COLO829 (cell line): ENCODE results near the gene MRAP.
"Not testable (repeated sequence)": the region's sequence is repeated elsewhere in the genome, so short reads cannot be mapped to it uniquely, and the experiment has no call there.

Source experiments
- DNase-seq: peaks from one replicate; pipeline ENCODE4 v3.0.0; 2012; ENCODE audit warnings: low spot score

Gene MRAP

GRCh38 chr21:32300117-32300681 is 1.5 kb downstream of the MRAP start:
- no peak for DNase-seq

DNA sequence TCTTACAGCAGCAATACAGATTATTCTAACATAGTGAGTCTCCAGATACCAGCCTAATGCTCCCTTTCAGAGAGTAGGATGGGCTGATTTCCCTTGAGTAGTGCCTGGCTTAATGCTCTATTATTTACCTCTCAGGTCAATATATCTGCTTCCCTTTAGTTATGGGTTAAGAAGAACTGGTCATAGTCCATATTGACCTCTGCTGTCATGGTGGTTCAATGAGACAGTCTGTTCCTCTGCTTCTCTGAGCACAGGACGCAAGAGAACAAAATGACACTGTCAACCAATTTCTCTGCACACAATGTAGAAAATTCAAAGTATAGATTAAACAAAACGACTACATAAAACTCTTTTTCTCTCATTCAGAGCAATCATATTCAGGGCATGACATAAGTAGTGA is 2.9 kb downstream of the MRAP start:
- DNase-seq, result no peak

GRCh38 chr21:32302560-32302959 is 3.9 kb downstream of the MRAP start:
- no peak for DNase-seq

DNA sequence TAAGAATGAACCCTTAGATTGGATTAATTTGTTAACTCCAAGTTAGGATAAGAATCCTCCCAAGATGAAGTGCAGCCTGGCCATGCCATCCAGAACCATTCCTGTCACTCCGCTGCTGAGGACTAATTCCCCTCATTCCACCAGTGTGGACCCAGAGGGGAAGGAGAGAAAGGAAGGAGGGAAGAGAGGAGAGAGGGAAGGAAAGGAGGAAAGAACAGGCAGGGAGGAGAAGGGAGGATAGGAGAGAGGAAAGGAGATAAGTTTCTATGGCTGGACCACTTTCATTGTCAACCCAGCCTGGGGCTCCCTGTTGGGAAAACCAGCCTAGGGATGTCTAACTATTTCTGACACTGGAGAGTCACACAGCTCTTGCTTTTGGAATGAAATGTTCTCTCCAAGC is 4.7 kb downstream of the MRAP start:
- DNase-seq, result no peak

DNA sequence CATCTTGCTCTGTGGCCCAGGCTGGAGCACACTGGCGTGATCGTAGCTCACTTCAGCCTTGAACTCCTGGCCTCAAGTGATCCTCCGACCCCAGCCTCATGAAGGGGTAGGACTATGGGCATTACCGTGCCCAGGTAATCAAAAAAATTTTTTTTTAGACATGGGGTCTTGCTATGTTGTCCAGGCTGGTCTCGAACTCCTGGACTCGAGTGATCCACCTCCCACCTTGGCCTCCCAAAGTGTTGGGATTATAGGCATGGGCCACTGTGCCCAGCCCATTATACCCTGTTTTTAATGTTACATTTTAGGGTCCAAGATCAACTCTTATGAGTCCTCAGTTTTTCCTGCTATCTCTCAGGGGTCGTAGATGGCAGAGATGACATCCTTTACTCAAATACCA is 6.3 kb downstream of the MRAP start:
- DNase-seq, result no peak

DNA sequence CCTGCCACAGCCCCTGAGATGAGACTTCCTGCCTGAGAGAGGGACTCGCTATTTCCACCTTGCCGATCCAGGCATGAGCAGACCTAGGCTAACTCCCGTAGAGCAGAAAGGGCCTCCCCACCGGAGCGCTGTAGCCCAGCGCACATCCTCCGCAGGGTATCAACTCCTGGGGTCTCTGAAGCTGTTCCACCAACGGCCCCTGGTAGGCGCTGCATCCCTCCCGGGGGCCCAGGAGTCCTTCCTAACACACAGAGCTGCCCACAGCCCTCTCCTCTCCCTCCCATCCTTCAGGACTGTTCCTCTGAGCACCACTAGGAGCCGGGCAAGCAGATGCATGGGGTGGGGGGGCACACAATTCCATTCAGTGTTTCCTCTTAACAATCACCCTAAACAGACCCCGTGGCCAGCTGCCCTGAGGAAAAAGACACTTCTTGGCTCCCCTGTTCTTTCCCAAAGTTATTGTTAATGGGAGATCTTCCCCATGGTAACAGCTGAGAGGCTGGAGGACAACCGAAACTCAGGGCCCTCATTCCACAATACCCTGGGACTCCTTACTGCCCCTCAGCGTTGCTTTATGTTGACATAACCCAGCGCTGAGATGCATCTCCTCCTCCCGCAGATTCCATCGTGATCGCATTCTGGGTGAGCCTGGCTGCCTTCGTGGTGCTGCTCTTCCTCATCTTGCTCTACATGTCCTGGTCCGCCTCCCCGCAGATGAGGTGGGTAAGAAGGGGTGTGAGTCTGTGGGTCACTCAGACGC is 7.5 kb downstream of the MRAP start:
- no peak for DNase-seq

DNA sequence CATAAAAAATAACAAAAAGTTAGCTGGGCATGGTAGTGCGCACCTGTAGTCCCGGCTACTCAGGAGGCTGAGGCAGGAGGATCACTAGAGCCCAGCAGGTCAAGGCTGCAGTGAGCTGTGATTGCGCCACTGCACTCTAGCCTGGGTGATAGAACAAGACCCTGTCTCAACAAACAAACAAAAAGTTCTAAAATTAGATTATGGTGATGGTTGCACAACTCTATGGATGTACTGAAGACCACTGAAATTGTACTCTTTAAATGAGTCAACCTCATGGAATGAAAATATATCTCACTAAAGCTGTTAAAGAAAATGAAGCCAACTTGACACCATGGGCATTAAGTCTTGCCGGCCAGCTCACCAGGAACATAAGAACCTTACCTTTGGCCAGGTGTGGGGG is 9.1 kb downstream of the MRAP start:
- DNase-seq, result no peak

- no peak for DNase-seq
These were observed 10.0 kb downstream of the MRAP start for GRCh38 chr21:32308696-32309095.

DNA sequence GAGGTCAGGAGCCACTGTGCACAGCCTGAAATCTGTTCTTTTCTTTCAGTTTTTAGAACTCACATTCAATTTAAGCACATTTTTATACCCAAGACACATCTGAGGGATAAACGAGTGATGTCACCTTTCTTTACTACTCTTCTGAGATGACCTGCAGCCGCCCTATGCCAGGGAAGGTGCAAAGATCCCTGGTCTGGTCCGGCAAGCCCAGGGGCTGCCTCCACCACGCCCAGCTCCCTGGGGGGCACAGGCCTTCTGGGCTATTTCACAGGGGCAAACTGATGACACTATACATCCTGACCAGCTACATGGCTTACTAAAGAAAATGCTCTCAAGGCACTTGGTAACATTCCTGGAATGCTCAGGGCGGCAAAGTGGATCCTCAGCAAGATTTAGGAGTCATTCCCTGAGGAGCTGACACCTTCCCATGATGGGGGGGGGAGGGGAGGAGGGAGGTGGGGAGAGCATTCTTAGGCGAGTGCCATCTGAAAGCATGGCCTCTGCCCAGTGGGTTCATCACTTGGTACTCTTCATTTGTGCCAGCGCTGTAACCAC is 11.3 kb downstream of the MRAP start:
- no peak for DNase-seq

DNA sequence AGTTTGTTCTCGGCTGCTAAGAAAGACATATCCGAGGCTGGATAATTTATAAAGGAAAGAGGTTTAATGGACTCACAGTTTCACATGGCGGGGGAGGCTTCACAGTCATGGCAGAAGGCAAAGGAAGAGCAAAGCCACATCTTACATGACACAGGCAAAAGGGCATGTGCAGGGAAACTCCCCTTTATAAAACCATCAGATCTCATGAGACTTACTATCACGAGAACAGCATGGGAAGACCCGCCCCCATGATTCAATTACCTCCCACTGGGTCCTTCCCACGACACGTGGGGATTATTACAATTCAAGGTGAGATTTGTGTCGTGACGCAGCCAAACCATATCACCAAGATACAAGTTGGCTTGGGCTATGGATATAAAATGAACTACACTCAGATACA is 12.3 kb downstream of the MRAP start:
- DNase-seq, result not testable (repeated sequence)

- DNase-seq, result no peak
These were observed 13.0 kb downstream of the MRAP start for GRCh38 chr21:32311621-32312020.

DNA sequence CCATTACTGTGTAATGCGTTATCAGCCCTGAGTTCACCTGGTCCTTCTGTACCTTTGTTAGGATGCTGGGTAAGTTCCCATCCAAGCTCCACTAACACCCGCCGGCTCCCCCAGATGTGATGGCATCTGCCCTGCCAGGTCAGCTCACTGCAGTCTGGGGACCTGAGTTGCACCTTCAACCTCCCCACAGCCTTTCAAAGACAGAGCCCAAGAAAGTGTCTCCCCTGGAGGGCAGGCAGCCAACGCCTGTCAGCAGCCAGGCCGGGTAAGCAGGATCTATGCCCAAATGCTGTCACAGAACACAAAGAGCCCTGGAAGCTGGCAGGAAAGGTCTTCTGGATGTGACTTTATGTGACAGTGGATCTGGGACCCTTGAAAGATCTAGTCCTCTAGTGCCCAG is 13.7 kb downstream of the MRAP start:
- DNase-seq, result no peak

- no peak for DNase-seq
These were observed 14.3 kb downstream of the MRAP start for GRCh38 chr21:32312976-32313375.

GRCh38 chr21:32314806-32315205 is 16.2 kb downstream of the MRAP start:
- no peak for DNase-seq

DNA sequence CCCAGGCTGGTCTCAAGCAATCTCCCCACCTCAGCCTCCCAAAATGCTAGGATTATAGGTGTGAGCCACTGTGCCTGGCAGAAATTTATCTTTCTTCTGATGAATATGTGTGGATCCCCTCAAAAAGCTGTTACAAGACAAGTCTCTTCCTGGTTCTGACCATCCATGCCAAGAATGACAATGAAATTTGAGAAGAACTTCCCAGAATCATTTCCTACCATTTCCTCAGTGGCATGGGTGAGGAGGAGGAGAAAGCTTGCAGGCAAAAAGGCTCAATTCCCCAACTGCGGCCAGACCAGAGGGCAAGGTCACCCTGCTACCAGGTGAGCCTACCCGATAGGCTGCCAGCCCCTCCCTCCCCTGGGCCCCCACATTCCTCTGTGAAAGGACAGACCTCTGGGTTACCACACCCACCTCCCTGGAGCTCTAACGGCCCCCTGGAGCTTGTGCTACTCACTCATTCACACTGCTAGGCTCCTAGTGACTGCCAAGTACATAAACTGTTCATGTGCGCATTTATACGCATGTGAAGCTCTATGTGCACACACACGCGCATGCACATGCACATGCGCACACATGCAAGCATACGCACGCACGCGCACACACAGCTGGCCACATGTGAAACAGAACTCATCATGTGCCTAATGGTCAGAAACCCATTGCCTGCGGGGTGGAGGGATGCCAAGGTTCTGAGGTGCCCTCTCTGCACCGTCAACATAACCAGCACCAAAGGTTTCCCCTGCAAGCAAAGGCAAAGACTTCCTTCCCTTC is 17.0 kb downstream of the MRAP start:
- no peak for DNase-seq

- no peak for DNase-seq
These were observed 17.9 kb downstream of the MRAP start for GRCh38 chr21:32316361-32317215.

DNA sequence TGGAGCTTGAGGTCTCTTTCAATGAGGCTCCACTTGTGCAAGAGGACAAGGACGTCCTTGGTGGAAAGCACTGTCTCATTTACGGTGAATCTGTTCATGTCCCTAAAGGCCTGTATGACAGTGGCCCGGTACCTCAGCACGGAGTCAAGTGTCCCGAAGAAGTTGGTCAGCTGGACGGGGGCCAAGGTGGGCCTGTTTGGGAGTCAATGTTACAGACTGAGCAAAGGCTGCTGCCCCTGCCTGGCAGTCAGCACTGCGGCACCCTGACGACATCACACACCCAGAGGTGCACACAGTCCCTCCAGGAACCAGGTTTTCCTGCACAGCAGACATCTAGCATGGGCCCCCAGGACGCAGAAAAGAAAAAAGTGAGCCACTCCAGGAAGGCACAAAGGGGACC is 19.1 kb downstream of the MRAP start:
- DNase-seq, result no peak

DNA sequence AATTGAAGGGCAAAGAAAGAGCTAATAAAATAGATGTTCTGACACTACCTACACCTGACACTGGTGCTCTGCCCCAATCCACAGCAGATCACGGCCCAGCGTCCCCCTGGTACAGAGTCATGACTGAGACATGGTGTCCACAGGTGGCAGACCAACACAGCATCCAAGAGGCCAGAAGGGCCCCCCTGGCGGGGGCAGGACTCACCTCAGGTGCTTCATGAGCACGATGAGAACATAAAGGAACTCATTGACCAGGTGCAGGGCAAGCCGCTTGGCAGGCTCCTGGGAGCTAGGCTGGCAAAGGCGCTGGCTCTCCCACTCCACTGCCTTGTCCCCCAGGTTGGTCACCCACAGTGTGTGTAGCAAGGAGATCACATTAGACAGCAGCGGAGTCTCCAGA is 20.4 kb downstream of the MRAP start:
- DNase-seq, result no peak

DNA sequence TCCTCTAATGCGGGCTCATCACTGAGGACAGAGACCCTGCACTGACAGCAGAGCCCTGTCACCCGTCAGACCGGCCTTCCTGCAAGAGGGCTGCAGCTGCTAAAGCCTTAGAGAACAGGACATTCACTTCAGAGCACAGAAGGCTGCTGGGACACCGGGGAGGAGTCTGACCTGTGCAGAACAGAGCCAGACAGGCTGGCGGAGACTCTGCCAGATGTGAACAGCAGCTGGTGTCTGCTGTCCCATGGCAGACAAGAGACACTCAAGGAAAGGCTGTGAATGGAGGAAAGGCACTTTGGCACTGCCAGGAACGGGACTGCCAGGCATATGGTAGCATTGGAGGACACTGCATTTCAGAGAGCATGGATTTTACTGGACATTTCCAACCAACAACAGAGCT is 21.4 kb downstream of the MRAP start:
- DNase-seq, result no peak

- DNase-seq, result no peak
These were observed 22.1 kb downstream of the MRAP start for GRCh38 chr21:32320726-32321125.

DNA sequence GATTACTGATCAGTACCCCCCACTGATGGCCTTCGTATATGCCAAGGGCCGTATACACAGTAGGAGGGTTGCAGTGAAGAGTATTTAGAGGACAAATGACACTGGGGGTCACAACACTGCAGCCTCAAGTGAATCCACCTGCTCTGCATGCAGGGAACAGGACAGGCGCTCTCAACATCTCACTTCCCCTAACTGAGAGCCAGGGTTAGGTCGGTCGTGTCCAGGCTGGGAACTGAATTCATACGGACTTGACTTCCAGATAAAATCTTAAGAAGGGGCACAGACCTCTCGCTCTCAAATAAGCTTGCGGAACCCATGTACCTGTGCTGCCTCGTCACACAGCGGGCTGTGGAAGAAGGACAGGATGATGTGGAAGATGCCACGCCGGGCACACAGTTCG is 22.8 kb downstream of the MRAP start:
- no peak for DNase-seq

DNA sequence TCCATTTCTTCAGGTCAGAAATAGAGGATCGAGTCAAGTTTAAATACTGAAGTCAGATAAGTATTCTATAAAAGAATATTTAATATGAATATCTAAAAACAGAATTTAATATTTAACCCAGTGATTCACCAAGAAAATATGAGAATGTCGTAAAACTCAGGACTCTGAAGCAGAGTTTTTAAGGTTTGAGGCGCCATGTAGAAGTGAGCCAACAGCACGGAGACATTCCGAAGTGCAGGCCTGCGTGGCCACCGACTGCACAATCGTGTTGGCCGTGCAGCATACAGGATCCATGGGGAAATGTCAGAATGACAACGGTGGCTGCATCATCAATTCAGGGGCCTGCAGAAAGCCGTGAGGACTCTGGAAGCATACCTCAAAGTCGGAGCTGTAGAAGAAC is 23.4 kb downstream of the MRAP start:
- DNase-seq, result no peak
